Measurements from ENCODE around the gene LMO3. TPM values are rescaled to one million over a fixed set of nuclear protein-coding genes. Genes with fewer than 3 reads are reported as not detected.

The LMO3 gene
- polyA plus RNA-seq, 2 of the 4 experiments (the other 2 are of a cell fraction), result 0.05 TPM; not detected in 1

DNA sequence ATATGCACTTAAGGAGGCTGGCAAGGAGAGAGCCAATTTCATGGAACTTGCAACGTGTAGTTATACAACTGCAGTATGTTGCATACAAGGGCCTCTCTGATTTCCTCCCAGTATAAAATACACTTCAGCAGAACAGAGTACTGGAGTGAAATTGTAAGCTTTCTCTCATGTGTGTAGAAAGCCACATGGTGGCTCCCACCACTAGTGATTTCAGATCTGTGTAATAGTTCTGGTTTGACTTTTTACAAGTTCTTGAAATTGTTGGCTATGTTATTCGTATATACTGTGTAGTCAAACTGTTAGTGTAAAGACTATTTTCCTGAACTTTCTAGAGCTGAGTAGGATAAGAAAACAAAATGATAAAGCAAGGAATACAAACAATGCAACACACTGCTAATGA lies 16.4 kb upstream of the LMO3 start:
- 40% methylated on average over 2 of the region's 2 CpGs for WGBS (ENCODE audit: missing lambda C conversion rate)
- Histone ChIP-seq H3K4me1 (no peaks in the 10 kb centered on the region), H3K9me3 (0 out of 3 replicates have a peak, but pooled peaks cover 2% of the 10 kb centered on the region), H3K4me3 (no peak overlapping the region), H3K27ac (no peak overlapping the region), H3K4me2 (no peak overlapping the region)
- no peak for TF ChIP-seq CHD4 (IDR thresholded peaks at IDR 0.05; ENCODE audit: borderline replicate concordance)
- no peak for TF ChIP-seq EHF (CRISPR knock-in tag; IDR thresholded peaks at IDR 0.05)
- no peak for TF ChIP-seq FOXS1 (CRISPR knock-in tag; IDR thresholded peaks at IDR 0.05)
- TF ChIP-seq EHMT2 (IDR thresholded peaks at IDR 0.05; ENCODE audit: low read depth), result no peak
- no peak for TF ChIP-seq NR3C1 (IDR thresholded peaks at IDR 0.05)
- TF ChIP-seq HOXB13 (CRISPR knock-in tag; IDR thresholded peaks at IDR 0.05; ENCODE audit: low read depth), result no peak
- TF ChIP-seq, protein P1, sequence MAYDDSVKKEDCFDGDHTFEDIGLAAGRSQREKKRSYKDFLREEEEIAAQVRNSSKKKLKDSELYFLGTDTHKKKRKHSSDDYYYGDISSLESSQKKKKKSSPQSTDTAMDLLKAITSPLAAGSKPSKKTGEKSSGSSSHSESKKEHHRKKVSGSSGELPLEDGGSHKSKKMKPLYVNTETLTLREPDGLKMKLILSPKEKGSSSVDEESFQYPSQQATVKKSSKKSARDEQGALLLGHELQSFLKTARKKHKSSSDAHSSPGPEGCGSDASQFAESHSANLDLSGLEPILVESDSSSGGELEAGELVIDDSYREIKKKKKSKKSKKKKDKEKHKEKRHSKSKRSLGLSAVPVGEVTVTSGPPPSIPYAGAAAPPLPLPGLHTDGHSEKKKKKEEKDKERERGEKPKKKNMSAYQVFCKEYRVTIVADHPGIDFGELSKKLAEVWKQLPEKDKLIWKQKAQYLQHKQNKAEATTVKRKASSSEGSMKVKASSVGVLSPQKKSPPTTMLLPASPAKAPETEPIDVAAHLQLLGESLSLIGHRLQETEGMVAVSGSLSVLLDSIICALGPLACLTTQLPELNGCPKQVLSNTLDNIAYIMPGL (CRISPR knock-in tag; IDR thresholded peaks at IDR 0.05; ENCODE audit: borderline replicate concordance), result no peak
- TF ChIP-seq SREBF2 (IDR thresholded peaks at IDR 0.05), result no peak
- TF ChIP-seq ESRRA (IDR thresholded peaks at IDR 0.05; ENCODE audit: borderline replicate concordance, low read length), result no peak
- no peak for TF ChIP-seq ZNF302 (CRISPR knock-in tag; IDR thresholded peaks at IDR 0.05)
- no peak for TF ChIP-seq ZSCAN20 (CRISPR knock-in tag; IDR thresholded peaks at IDR 0.05)
- TF ChIP-seq JUN (IDR thresholded peaks at IDR 0.05), result no peak
- no peak for TF ChIP-seq EP300 (IDR thresholded peaks at IDR 0.05)
- TF ChIP-seq HOXB5 (CRISPR knock-in tag; IDR thresholded peaks at IDR 0.05), result no peak
- no peak for TF ChIP-seq CBX2 (IDR thresholded peaks at IDR 0.05; ENCODE audit: borderline replicate concordance, low read depth)
- TF ChIP-seq ZC3H11A (IDR thresholded peaks at IDR 0.05), result no peak
- TF ChIP-seq CBX8 (IDR thresholded peaks at IDR 0.05), result no peak
- no peak for TF ChIP-seq RAD21 (conservative IDR thresholded peaks at IDR 0.05 in 1 of 2, IDR thresholded peaks at IDR 0.05 in 1 of 2)
- no peak for TF ChIP-seq NFE2L2 (conservative IDR thresholded peaks at IDR 0.05; ENCODE audit: low read length)
- ChIA-PET POLR2A (no interaction called here), CTCF (no interaction called here)
- ATAC-seq (no peak), FAIRE-seq (no peak), DNase-seq (ENCODE audit: low read depth in 1 of 2, low spot score in 1 of 2) (no peak)

DNA sequence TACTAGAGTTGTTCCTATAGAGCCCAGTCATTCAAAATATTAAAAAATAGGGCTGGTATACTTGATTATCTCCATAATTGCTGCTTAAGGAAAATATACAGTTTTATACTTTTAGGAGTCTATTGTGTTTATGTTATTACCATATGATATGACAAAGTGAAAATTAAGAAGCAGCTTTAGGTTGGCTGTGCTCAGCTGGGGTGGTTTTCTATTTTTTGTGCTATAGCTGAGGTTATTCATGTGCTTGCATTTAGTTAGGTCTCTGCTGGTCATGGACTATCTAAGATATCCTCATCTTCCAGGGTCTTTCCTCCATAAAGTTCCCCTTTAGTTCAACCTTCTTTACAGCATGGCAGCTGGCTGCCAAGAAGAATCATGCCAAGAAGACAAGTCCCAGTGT lies 13.6 kb upstream of the LMO3 start:
- Histone ChIP-seq H3K4me2 (no peak overlapping the region), H3K4me1 (no peaks in the 10 kb centered on the region), H3K27ac (no peak overlapping the region), H3K4me3 (no peak overlapping the region), H3K9me3 (0 out of 3 replicates have a peak, but pooled peaks cover 2% of the 10 kb centered on the region)
- DNase-seq (ENCODE audit: low read depth in 1 of 2, low spot score in 1 of 2) (no peak), FAIRE-seq (no peak), ATAC-seq (no peak)
- CTCF ChIA-PET, result interaction anchor here (1.2 kb wide), 1 partner anchor 10 kb away, joined by 3 read pairs; no protein-coding TSS in a partner anchor
- POLR2A ChIA-PET, result no interaction called here
- TF ChIP-seq ZSCAN20 (CRISPR knock-in tag; IDR thresholded peaks at IDR 0.05) (no peak), ZC3H11A (IDR thresholded peaks at IDR 0.05) (no peak), CEBPB (IDR thresholded peaks at IDR 0.05) (no peak), CHD4 (IDR thresholded peaks at IDR 0.05; ENCODE audit: borderline replicate concordance) (no peak), HOXB5 (CRISPR knock-in tag; IDR thresholded peaks at IDR 0.05) (no peak), HOXA7 (CRISPR knock-in tag; IDR thresholded peaks at IDR 0.05) (no peak), CBX8 (IDR thresholded peaks at IDR 0.05) (no peak), PHF8 (IDR thresholded peaks at IDR 0.05; ENCODE audit: borderline replicate concordance, low read depth) (no peak), HDAC2 (IDR thresholded peaks at IDR 0.05) (no peak), ESRRA (IDR thresholded peaks at IDR 0.05; ENCODE audit: borderline replicate concordance, low read length) (no peak), NPAS2 (CRISPR knock-in tag; IDR thresholded peaks at IDR 0.05; ENCODE audit: borderline replicate concordance) (no peak), SREBF2 (IDR thresholded peaks at IDR 0.05) (no peak), BHLHE40 (IDR thresholded peaks at IDR 0.05; ENCODE audit: low read depth, low read length) (no peak), EHF (CRISPR knock-in tag; IDR thresholded peaks at IDR 0.05) (no peak), TFCP2L1 (CRISPR knock-in tag; IDR thresholded peaks at IDR 0.05) (no peak)
- TF ChIP-seq, protein P2, sequence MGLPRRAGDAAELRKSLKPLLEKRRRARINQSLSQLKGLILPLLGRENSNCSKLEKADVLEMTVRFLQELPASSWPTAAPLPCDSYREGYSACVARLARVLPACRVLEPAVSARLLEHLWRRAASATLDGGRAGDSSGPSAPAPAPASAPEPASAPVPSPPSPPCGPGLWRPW (IDR thresholded peaks at IDR 0.05), result no peak
- TF ChIP-seq, protein P3, sequence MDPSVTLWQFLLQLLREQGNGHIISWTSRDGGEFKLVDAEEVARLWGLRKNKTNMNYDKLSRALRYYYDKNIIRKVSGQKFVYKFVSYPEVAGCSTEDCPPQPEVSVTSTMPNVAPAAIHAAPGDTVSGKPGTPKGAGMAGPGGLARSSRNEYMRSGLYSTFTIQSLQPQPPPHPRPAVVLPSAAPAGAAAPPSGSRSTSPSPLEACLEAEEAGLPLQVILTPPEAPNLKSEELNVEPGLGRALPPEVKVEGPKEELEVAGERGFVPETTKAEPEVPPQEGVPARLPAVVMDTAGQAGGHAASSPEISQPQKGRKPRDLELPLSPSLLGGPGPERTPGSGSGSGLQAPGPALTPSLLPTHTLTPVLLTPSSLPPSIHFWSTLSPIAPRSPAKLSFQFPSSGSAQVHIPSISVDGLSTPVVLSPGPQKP (IDR thresholded peaks at IDR 0.05; ENCODE audit: low read depth, low read length), result no peak
- TF ChIP-seq, protein P4, sequence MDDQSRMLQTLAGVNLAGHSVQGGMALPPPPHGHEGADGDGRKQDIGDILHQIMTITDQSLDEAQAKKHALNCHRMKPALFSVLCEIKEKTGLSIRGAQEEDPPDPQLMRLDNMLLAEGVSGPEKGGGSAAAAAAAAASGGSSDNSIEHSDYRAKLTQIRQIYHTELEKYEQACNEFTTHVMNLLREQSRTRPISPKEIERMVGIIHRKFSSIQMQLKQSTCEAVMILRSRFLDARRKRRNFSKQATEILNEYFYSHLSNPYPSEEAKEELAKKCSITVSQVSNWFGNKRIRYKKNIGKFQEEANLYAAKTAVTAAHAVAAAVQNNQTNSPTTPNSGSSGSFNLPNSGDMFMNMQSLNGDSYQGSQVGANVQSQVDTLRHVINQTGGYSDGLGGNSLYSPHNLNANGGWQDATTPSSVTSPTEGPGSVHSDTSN (IDR thresholded peaks at IDR 0.05), result no peak
- TF ChIP-seq, protein P5, sequence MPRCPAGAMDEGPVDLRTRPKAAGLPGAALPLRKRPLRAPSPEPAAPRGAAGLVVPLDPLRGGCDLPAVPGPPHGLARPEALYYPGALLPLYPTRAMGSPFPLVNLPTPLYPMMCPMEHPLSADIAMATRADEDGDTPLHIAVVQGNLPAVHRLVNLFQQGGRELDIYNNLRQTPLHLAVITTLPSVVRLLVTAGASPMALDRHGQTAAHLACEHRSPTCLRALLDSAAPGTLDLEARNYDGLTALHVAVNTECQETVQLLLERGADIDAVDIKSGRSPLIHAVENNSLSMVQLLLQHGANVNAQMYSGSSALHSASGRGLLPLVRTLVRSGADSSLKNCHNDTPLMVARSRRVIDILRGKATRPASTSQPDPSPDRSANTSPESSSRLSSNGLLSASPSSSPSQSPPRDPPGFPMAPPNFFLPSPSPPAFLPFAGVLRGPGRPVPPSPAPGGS (IDR thresholded peaks at IDR 0.05), result no peak

Measured in A549 (cell line).